Lung microvascular endothelial cell (primary cell): Measurements from ENCODE around the gene PRAF2. TPM values are rescaled to one million over a fixed set of nuclear protein-coding genes. Genes with fewer than 3 reads are reported as not detected.

Experiments used
- DNase-seq, 2 donors: peaks; one replicate each; pipeline versions ENCODE4 v3.0.0 to v3.0.0-alpha.2; 2010; ENCODE audit warnings: low read depth in 2 of 2
- total RNA-seq: library from RNA; depleted of rRNA; stranded (reverse); fragments of >200 nt; gene quantifications from 2 replicates; pipeline ENCODE4 v1.2.1, GENCODE V29; 2014

The PRAF2 gene
- total RNA-seq: 3.5 and 4.2 TPM in 2 replicates

GRCh38 chrX:49073601-49074575 lies at the start of gene PRAF2:
Gene PRAF2, minus strand, starts transcription at chrX:49074002. Its CDS starts 15 bp downstream, at chrX:49073987.
- peak; percentile 91 to 93 for DNase-seq

- DNase-seq: no peak
These were observed 48.7 kb upstream of the PRAF2 start for GRCh38 chrX:49122499-49122898.

- DNase-seq: peak in 1 of 2 donors; percentile 23
These were observed 46.3 kb upstream of the PRAF2 start for GRCh38 chrX:49120091-49120490.

- no peak for DNase-seq
These were observed 43.8 kb upstream of the PRAF2 start for GRCh38 chrX:49117581-49117980.

DNA sequence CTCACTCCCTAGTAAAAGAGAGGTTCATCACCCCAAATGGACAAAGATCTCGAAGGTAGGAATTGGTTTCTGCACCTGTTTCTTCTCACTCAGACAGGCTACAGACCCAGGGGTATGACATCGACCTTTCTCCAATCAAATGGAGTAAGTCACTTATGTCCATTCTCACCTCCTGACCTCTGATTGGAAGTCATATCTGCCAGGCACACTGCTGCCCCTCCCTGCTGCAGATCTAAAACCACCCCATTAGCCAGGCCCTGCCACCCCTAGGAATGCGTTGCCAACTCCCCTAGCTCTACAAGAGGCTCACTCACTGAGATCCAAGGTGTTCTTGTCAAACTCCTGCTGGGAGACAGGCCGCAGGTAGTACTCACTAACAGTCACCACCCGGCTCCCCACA lies 42.9 kb upstream of the PRAF2 start:
- DNase-seq: no peak

GRCh38 chrX:49116076-49116475 lies 42.3 kb upstream of the PRAF2 start:
- peak in 1 of 2 donors; percentile 73 for DNase-seq

- DNase-seq: no peak
These were observed 38.0 kb upstream of the PRAF2 start for GRCh38 chrX:49111791-49112190.

GRCh38 chrX:49110417-49110816 lies 36.6 kb upstream of the PRAF2 start:
- DNase-seq: no peak

GRCh38 chrX:49108641-49109040 lies 34.8 kb upstream of the PRAF2 start:
- DNase-seq: peak; percentile 38 to 46

DNA sequence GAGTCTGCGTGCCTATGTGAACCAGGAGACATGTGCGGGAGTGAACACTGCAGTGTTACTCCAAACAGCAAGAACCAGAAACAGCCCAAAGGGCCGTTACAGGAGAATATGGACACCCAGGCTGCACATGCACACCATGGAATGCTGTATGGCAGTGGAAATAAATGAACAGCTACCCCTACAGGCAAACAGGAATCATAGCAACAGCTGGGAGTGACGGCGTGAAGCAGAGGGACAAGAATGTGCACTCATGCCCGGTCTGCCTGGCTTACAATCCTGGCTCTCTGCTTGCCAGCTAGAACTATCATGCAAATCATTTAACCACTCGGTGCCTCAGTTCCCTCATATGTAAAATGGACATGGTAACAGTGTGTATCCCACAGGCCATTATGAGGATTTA lies 33.1 kb upstream of the PRAF2 start:
- peak; percentile 65 to 73 for DNase-seq

DNA sequence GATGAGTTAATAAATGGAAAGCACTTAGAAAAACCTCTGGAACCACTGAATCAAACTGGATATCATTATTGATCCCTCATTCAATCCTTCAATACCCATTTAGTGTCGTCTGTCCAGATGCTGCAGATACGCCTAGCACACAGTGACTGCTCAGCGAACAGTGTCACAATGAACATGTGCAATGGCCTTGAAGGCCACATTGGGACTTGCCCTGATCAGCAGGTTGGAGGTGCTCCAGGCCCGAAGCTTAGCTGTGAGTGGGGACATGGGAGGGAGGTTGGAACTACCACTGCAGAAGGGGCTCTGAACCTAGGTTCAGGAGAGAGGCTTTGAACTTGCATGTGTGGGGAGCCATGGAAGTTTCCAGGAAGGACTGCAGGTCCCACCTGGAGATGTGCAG lies 32.5 kb upstream of the PRAF2 start:
- no peak for DNase-seq

DNA sequence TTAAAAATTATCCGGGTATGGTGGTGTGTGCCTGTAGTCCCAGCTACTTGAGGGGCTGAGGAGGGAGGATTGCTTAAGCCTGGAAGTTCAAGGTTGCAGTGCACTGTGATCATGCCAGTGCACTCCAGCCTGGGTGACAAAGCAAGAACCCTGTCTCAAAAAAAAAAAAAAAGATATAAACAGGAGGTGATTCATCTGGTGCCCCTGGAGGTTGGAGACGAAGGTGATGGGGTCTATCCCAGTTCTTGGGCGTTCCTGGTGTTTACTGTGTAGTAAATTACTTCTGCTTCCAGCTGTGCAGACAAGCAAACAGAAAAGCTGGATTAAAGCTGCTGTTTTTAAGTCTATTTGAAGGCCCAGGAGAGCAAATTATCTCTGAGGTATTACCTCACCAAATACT lies 29.8 kb upstream of the PRAF2 start:
- DNase-seq: no peak

GRCh38 chrX:49102190-49102589 lies 28.4 kb upstream of the PRAF2 start:
- DNase-seq: no peak

DNA sequence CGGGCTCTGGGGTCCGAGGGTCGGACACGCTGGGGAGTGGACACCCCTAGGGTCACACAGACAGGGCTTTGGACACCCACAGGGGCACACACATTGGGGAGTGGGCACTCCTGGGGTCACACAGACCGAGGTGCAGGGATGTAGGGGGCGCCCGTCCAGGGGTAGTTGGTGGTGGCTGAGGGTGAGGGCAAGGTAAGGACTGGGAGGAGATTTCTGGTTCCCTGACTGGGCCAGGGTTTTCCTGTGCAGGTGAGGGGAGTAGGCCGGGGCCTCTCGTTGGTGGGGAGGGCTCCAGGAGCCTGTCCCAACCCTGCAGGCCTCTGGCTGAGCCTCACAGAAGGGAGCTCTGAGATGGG lies 27.8 kb upstream of the PRAF2 start:
- DNase-seq: no peak

GRCh38 chrX:49100704-49101628 lies 27.2 kb upstream of the PRAF2 start:
- peak; percentile 95 for DNase-seq

- no peak for DNase-seq
These were observed 22.6 kb upstream of the PRAF2 start for GRCh38 chrX:49096419-49096818.

GRCh38 chrX:49089553-49089952 lies 15.8 kb upstream of the PRAF2 start:
- no peak for DNase-seq

DNA sequence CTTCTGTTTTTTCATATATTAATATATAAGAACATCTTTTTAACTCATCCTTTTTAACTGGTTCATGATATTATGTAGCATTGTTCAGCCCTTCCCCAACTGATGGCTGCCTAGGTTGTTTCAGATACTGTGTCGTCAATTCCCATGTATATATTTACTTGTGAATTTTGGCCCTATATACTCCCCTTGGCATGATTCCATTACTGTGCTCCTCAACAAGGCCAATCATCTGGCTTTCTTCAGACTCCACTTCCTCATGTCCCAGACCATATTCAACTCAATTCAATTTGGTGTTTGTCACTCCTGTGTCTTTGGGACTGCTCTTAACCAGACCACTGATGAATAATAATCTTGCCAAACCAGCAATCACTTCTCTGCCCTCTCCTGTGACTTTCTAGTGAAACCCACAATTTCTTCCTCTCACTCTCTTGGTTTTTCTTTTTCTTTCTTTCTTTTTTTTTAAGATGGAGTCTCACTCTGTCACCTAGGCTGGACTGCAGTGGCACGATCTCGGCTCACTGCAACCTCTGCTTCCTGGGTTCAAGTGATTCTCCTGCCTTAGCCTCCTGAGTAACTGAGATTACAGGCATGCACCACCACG lies 8.6 kb upstream of the PRAF2 start:
- no peak for DNase-seq

DNA sequence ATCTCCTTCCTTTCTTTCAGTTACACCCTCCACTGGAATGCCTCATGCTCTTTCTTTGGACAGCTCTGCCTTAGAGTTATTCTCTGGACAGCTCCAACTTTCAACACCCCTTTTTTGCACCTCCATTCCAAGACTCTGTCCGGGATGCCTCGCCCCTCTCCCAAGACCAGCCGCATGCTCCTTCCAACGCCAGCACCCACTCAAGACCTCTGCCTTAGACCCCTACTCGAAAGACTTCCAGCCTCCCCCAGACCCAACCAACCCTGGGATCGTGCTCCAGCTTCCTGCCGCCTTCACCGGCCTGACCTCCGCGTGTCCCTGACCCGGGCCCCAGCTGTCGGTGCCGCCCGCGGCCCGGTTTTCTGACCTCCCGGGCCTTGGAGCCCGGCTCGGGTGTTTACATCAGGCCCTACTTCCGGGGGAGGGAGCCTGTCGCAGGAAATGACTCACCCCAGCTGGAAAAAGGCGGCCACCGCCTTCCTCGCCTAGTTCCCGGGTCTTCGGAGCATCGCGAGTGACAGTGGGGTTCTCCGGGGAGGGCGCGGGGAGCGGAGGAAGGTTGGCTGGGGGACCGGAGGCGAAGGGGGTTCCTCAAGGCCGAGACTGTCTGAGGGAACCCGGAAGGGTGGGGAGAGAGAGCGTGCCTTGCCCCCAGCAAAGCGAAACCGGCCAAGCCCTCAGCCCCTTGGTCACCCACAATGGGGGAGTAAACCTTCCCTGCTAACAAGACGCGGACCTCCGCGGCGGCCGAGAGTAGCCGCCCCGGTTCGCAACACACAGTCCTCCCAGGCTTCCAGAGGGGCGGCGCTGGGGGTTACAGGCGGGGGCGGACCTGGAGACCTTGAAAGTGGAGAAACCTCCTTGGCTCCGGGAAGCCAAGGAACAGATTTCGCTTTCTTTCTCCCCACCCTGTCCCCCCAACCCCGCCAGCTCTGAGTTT lies 6.0 kb upstream of the PRAF2 start, which contains the start of gene WDR45:
Gene WDR45, minus strand, starts transcription at position 399 of the 940 bp plus-strand sequence. CDS start 1,792 bp downstream, outside the sequence.
- peak; percentile 77 to 78 for DNase-seq

GRCh38 chrX:49077941-49078340 lies 4.1 kb upstream of the PRAF2 start:
- DNase-seq: no peak
